ENCODE results near the gene PYCR2. TPM values are rescaled to one million over a fixed set of nuclear protein-coding genes. Genes with fewer than 3 reads are reported as not detected.

The PYCR2 gene
- 22.1 and 24.4 TPM in 2 replicates for total RNA-seq

DNA sequence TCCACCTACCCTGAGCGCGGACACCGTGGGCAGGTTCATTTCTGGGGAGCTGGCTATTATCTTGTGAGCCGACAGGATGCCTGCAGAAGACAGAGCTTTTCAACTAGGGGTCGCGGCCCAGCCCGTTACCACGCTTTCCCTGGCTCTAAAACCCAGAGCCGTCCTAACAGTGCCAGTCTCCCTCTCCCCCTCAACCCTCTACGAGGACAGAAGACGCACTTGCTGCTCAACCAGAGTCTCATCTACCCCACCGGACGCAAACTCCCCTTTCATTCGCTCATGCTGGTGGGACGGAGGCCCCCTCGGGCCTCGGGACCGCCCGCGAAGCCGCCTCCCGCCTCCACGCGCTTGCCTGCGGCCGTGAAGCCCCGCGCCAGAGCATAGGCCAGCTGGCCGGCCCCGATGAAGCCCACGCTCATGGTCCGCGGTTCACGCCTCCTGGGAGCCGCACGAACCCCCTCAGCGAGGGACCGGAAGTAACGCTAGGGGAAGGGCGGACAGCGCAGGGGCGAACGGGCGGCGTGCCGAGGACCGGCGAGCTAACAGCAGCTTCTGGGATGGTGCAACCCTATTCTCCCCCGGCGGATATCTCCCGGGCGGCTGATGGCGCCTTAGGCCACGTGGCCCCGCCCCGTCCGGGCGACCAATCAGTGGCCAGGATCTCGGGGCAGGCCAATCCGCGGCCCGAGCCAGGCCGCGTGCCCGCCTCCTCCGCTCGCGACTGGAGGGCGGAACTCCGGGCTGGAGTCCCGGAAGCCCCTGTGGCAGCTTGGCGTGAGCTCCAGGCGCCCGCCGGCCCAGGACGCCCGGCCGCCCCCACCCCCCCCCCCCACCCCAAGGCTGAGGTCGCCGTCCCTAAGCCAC is at the start of gene PYCR2:
Gene PYCR2 (minus strand): TSS at position 559 of the 864 bp plus-strand sequence. CDS start 140 bp downstream, at position 419.

DNA sequence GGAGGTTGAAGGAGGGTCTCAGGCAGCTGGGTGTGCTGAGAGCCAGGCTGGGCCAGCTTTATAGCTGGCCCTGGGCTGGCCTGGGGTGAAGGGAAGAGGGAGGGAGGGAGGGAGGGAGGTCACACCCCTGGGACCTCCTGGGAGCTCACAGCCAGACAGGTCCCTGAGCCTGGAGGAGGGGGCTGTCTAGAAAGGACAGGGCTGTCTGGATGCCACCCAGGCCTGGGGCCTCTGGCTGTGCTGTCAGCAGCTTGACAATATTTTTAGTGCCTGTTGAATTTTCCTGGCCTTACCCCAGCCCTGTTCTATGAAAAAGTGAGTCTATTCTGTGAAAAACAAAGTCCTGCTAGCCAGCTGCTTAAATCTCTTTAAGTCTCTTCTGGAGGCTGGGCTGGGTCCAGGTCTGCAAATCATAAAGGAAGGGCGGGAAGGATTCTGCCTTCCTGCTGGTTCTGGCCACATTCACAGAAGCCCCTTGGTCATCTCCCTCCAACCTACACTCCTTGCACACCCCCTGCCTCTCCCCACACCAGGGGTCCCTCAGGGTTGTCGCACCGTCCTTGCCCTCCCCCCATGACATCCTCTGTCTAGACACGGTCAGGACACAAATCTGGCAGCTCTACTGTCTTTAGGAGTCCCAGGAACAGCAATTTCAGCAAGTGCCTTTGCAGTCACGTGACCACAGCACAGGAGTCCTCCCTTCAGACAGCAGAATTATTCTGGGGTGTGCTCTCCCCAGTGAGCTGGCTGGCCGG is 17.3 kb upstream of the PYCR2 start, which contains the start of gene LEFTY2:
Gene LEFTY2 (minus strand): TSS at position 34 of the 755 bp plus-strand sequence. CDS start 80 bp downstream, outside the sequence.

DNA sequence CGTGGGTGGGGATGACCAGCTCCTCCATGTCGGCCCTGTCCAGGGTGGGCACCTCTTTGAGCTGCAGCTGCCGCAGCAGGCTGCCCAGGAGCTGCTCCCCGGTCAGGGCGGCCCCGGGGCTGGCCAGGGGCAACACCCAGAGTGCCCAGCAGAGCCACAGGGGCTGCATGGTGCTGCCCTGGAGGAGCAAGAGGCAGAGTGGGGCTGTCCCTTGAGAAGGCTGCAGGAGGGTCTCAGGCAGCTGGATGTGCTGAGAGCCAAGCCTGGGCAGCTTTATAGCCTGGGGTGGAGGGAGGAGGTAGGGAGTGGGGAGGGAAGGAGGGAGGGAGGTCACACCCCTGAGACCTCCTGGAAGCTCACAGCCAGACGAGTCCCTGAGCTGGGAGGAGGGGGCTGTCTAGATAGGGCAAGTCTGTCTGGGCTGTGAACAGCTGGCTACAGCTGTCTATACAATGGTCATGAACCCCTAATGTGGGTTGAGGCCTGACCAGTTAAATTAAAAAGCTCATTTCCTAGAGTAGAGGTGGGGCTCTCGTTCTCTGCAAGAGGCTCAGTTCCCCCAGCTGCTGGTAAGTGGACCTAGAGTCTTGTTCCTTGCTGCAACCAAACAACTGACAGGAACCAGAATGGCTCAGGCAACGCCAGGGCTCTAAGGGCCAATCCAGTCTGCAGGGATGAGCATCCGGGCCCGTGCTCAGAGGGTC is 35.0 kb downstream of the PYCR2 start, which contains the start of gene LEFTY1:
Gene LEFTY1 (minus strand): TSS at position 249 of the 704 bp plus-strand sequence. CDS start 80 bp downstream, at position 169.

DNA sequence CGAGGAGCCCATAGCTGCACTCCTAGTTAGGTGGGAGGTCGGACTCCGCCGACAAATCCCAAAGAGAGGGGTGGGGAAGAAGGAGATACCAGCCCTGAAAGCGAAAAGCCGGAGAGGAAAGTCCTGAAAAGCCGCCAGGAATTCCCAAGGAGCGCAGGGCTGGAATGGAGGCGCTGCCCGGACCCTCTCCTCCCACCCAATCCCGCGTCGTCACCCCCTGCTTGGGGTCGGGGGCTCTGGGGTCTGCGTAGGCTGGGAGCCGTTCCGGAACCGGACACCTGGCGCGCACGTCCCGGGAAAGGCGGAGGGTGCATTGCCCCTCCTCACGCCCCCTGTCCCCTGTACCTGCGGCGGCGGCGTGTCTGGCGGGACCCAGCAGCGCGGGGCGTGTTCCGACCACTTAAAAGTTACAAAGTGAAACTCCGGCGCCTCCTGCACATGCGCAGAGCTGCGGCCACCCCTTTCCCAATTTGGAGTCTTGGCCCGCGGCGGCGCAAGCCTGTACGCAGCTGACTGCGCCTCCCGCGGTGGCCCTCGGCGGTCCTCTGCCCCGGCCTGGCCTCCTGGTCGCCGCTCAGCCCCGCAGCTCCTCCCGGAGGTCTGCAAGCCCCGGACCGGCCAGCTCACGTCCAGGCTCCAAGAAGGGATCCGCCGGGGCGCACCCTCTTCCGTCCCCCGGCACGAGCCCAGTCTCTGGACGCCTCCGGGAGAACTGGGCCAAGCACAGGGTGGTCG is 41.9 kb downstream of the PYCR2 start, which contains the start of gene TMEM63A:
Gene TMEM63A (minus strand): TSS at position 422 of the 735 bp plus-strand sequence. CDS start 4,800 bp downstream, outside the sequence.

Small RNA genes lying within 50 kb of the gene (small RNA-seq; reads per million reads assigned to genes)
- gene AL117348.1 (not detected), gene NDUFA3P3 (not detected)

Other genes with a start within 250 kb of the PYCR2 start
- 301 and 372 TPM in 2 replicates for gene SRP9, start 146.4 kb downstream of the PYCR2 start, total RNA-seq
- 113 and 122 TPM in 2 replicates for gene EPHX1, start 114.1 kb downstream of the PYCR2 start, total RNA-seq
- gene TMEM63A, start 41.9 kb downstream of the PYCR2 start, total RNA-seq = 22.7 and 25.2 TPM in 2 replicates
- 0.22 TPM in 1 of 2 replicates, not detected in the other for gene LEFTY1, start 35.1 kb downstream of the PYCR2 start, total RNA-seq
- gene LEFTY2, start 17.0 kb upstream of the PYCR2 start, total RNA-seq = not detected in 2 replicates
- gene SDE2, start 75.1 kb upstream of the PYCR2 start, total RNA-seq = 19.6 and 24.1 TPM in 2 replicates
- 171 and 206 TPM in 2 replicates for gene H3-3A, start 138.5 kb upstream of the PYCR2 start, total RNA-seq